Osteoblast (primary cell): ENCODE results near the gene SHISA2. TPM values are rescaled to one million over a fixed set of nuclear protein-coding genes. Genes with fewer than 3 reads are reported as not detected.
"Not testable (repeated sequence)": the region's sequence is repeated elsewhere in the genome, so short reads cannot be mapped to it uniquely, and the experiment has no call there.

Experiments
- DNase-seq: peaks from one replicate; pipeline ENCODE4 v3.0.0; 2011; ENCODE audit warnings: low spot score, mixed read lengths; ENCODE audit not compliant: insufficient read length; ENCODE audit errors: missing footprints
- H2AFZ ChIP-seq: 2 replicates; pipeline ENCODE4 v1.6.0; 2011; ENCODE audit warnings: mild to moderate bottlenecking, low read length
- H3K27ac ChIP-seq: 2 replicates; pipeline ENCODE4 v1.5.1; 2011; ENCODE audit warnings: mild to moderate bottlenecking, low read depth, low read length, moderate library complexity
- H3K27me3 ChIP-seq: 2 replicates; pipeline ENCODE4 v1.6.0; 2012; ENCODE audit warnings: mild to moderate bottlenecking, control low read depth, inconsistent platforms, low read length, moderate library complexity; ENCODE audit not compliant: insufficient read depth
- H3K36me3 ChIP-seq: 2 replicates; pipeline ENCODE4 v1.5.1; 2011; ENCODE audit warnings: mild to moderate bottlenecking, low read length, control low read depth, moderate library complexity; ENCODE audit not compliant: insufficient read depth
- H3K4me1 ChIP-seq: 2 replicates; pipeline ENCODE4 v1.5.1; 2011; ENCODE audit warnings: mild to moderate bottlenecking, low read length, control low read depth, moderate library complexity; ENCODE audit not compliant: insufficient read depth
- H3K4me2 ChIP-seq: 2 replicates; pipeline ENCODE4 v1.6.0; 2011; ENCODE audit warnings: mild to moderate bottlenecking, low read length; ENCODE audit not compliant: insufficient read depth
- H3K4me3 ChIP-seq: fragments of 200-600 bp; sonication (generic); 3 replicates; pipeline ENCODE4 v1.5.1; 2012; ENCODE audit warnings: mild to moderate bottlenecking, low read length, inconsistent platforms; ENCODE audit not compliant: insufficient read depth
- H3K79me2 ChIP-seq: 2 replicates; pipeline ENCODE4 v1.6.0; 2012; ENCODE audit warnings: mild to moderate bottlenecking, low read length, control low read depth, inconsistent platforms; ENCODE audit not compliant: insufficient read depth
- H3K9me3 ChIP-seq: 2 replicates; pipeline ENCODE4 v1.5.1; 2011; ENCODE audit warnings: low read depth, low read length, control low read depth
- H4K20me1 ChIP-seq: 2 replicates; pipeline ENCODE4 v1.6.0; 2012; ENCODE audit warnings: mild to moderate bottlenecking, low read length, control low read depth; ENCODE audit not compliant: insufficient read depth
- total RNA-seq: library from RNA; depleted of rRNA; stranded (reverse); fragments of >200 nt; gene quantifications from 2 replicates; pipeline ENCODE4 v1.2.3, GENCODE V29; 2012
- TF ChIP-seq, protein P1 (sequence below): IDR thresholded peaks from 2 replicates; pipeline ENCODE4 v1.5.1; 2011; ENCODE audit warnings: mild to moderate bottlenecking, low read depth, low read length, moderate library complexity; ENCODE audit errors: extremely low read depth

Gene SHISA2
- total RNA-seq, 1 donor: 4.3 TPM

DNA sequence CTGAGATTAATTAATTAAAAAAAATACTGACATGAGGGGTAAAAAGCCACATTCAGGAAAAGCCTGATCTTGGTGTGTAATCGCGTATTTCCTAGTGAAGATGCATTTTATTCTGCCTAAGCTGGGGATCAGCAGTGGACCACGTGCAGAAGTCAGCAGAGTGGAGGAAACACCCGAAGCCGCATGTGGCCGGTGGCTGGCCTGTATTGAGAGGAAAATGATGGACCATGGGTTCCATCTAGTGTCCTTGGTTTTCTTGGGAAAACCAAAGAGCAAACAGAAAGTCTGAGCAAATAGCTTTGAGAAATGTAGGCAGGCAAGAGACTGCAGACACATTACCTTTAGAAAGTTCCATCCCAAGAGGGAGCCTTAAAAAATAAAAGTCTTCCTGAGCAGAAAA lies 23.7 kb upstream of the SHISA2 start:
- Histone ChIP-seq H2AFZ (no peak overlapping the region), H4K20me1 (no peaks in the 10 kb centered on the region), H3K79me2 (no peaks in the 10 kb centered on the region), H3K4me3 (no peak overlapping the region), H3K4me1 (no peaks in the 10 kb centered on the region), H3K27me3 (no peaks in the 10 kb centered on the region), H3K27ac (no peak overlapping the region), H3K36me3 (no peaks in the 10 kb centered on the region), H3K9me3 (no peaks in the 10 kb centered on the region), H3K4me2 (no peak overlapping the region)
- peak; percentile 59 for DNase-seq
- TF ChIP-seq, protein P1, sequence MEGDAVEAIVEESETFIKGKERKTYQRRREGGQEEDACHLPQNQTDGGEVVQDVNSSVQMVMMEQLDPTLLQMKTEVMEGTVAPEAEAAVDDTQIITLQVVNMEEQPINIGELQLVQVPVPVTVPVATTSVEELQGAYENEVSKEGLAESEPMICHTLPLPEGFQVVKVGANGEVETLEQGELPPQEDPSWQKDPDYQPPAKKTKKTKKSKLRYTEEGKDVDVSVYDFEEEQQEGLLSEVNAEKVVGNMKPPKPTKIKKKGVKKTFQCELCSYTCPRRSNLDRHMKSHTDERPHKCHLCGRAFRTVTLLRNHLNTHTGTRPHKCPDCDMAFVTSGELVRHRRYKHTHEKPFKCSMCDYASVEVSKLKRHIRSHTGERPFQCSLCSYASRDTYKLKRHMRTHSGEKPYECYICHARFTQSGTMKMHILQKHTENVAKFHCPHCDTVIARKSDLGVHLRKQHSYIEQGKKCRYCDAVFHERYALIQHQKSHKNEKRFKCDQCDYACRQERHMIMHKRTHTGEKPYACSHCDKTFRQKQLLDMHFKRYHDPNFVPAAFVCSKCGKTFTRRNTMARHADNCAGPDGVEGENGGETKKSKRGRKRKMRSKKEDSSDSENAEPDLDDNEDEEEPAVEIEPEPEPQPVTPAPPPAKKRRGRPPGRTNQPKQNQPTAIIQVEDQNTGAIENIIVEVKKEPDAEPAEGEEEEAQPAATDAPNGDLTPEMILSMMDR: no peak

DNA sequence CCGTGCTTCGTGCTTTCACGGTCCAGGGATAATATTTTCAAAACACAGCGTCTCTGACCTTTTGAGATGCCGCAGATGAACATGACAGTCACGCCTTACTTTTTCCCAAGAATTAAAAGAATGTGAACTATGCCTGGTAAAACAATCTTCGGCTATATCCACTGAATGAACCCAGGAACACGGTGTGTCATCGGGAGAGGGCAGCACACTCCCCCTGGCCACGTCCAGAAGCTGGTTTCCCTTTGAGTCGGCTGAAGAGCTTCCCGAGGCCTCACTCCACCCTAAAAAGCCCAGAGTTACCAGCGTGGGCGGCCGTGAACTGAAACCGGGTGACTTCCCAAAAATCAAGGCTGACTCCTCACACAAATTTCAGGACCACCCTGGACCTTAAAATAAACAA lies 22.9 kb upstream of the SHISA2 start:
- Histone ChIP-seq H3K4me1 (no peaks in the 10 kb centered on the region), H3K36me3 (no peaks in the 10 kb centered on the region), H3K27me3 (peaks cover 4% of the 10 kb centered on the region), H3K9me3 (no peaks in the 10 kb centered on the region), H3K79me2 (no peaks in the 10 kb centered on the region), H2AFZ (peak overlapping the region; percentile 51), H3K27ac (no peak overlapping the region), H3K4me3 (peak overlapping the region; percentile 50), H4K20me1 (no peaks in the 10 kb centered on the region), H3K4me2 (peak overlapping the region; percentile 57)
- DNase-seq: no peak
- TF ChIP-seq, protein P1: no peak

DNA sequence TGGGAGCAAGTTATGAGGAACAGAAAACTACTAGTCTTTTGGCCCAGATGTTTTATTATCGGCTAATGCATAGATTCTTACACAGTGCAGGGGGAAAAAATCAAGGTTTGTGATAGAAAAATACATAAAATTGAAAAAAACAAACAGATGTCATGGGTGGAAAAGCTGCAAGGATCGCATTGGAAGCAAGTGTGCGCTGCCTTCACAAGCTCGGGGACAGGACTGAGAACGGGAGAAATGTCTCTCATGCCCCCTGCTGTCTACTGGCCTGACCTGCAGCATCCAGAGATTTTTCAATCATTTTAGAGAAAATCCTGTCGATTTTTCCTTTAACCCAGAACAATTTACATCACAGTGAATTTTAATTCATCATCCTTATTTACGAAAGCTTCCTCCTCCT lies 20.5 kb upstream of the SHISA2 start:
- H3K36me3 ChIP-seq, H3K4me3 ChIP-seq, H3K79me2 ChIP-seq, H2AFZ ChIP-seq, H3K4me2 ChIP-seq, H3K27ac ChIP-seq, H3K9me3 ChIP-seq, DNase-seq, H3K4me1 ChIP-seq, H4K20me1 ChIP-seq, H3K27me3 ChIP-seq: not testable (repeated sequence)

DNA sequence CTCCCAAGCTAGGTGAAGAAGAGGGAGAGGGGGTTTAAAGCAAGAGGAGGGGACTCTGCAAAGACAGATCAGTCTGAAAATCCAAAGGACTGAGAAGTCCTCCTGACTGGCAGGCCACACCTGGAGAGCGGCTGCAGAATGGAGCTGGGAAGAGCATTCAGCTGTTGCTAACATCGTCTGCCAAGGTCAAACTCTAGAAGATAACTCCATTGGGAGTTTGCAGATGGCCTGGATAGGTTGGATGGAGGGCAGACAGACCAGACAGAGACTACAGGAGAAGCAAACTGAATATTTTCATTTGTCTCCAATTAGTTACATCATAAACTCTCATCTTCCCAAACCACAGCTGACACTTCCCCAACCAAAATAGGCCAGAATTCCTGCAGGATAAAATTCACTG lies 19.9 kb upstream of the SHISA2 start:
- Histone ChIP-seq H2AFZ (no peak overlapping the region), H3K4me1 (no peaks in the 10 kb centered on the region), H3K79me2 (no peaks in the 10 kb centered on the region), H3K4me3 (no peak overlapping the region), H3K27ac (no peak overlapping the region), H3K27me3 (peaks cover 4% of the 10 kb centered on the region), H3K36me3 (no peaks in the 10 kb centered on the region), H4K20me1 (no peaks in the 10 kb centered on the region), H3K9me3 (no peaks in the 10 kb centered on the region), H3K4me2 (no peak overlapping the region)
- no peak for DNase-seq
- TF ChIP-seq, protein P1: no peak

DNA sequence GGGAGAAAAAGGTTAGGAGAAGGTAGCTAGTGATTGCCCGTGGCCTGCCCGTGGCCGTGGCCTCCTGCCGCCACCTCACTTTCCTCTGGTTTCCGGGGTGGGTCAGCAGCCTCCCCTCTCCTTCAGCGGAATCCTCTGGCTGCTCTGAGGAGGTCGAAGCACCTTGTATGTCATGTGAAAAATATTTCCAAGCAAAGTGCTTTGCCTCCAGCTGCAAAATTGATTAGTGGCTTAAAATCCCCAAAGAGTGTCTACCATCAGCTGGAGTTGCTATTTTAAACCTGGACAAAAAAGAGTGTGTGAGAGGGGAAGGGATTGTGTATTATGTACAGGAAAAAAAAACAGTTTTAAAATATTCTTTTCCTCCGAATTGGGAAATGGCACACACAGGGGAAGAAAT lies 17.8 kb upstream of the SHISA2 start:
- H3K79me2 ChIP-seq, H3K4me3 ChIP-seq, DNase-seq, H3K4me1 ChIP-seq, H3K27ac ChIP-seq, H2AFZ ChIP-seq, H3K27me3 ChIP-seq, H3K36me3 ChIP-seq, H3K9me3 ChIP-seq, H3K4me2 ChIP-seq, H4K20me1 ChIP-seq: not testable (repeated sequence)

DNA sequence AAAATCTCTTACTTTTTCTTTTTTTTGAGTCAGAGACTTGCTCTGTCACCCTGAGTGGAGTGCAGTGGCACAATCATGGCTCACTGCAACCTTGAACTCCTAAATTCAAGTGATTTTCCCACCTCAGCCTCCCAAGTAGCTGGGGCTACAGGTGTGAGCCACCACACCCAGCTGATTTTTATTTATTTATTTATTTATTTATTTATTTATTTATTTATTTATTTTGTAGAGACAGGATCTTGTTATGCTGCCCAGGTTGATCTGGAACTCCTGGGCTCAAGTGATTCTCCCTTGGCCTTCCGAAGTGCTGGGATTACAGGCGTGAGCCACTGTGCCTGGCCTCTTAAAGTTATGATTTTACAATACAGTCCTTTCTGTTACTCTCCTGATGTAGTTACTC lies 16.6 kb upstream of the SHISA2 start:
- not testable (repeated sequence) for H3K9me3 ChIP-seq

More for the DNA sequence above, 16.6 kb upstream of the SHISA2 start:
- H3K27me3 ChIP-seq, H3K4me1 ChIP-seq, H3K79me2 ChIP-seq, H4K20me1 ChIP-seq, H3K27ac ChIP-seq, H3K36me3 ChIP-seq, H3K4me2 ChIP-seq, DNase-seq, H2AFZ ChIP-seq, H3K4me3 ChIP-seq: not testable (repeated sequence)
